DMS114 treated with DMSO at 0.1 percent for 48 hours (cell line): Measurements from ENCODE around the gene HOXA1.
"Not testable (repeated sequence)": the region's sequence is repeated elsewhere in the genome, so short reads cannot be mapped to it uniquely, and the experiment has no call there.

Experiments
- DNase-seq: peaks from one replicate; lab custom pipeline; 2025; ENCODE audit not compliant: unreplicated experiment; lab: John Stamatoyannopoulos, UW

HOXA1 gene

GRCh38 chr7:27053153-27053552 is 42.6 kb downstream of the HOXA1 start:
- no peak for DNase-seq

DNA sequence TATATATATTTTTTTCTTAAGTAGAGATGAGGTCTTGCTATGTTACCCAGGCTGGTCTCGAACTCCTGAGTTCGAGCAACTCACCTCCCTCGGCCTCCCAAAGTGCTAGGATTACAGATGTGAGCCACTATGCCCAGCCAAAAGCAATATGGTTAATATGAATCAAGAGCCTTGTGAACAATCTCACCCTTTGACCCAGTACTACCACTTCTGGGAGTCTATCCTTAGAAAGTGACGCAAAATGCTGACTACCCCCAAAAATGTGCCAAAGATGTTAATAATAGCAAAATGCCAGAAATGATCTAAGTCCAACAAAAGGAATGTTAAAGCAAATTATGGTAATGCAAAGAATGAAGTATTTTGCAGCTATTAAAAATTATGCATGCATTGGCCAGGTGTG is 44.3 kb downstream of the HOXA1 start:
- DNase-seq: no peak

GRCh38 chr7:27048438-27048837 is 47.4 kb downstream of the HOXA1 start:
- no peak for DNase-seq

GRCh38 chr7:27046854-27047549 is 48.8 kb downstream of the HOXA1 start:
- DNase-seq: no peak

GRCh38 chr7:27045972-27046371 is 49.8 kb downstream of the HOXA1 start:
- DNase-seq: not testable (repeated sequence)

GRCh38 chr7:27045066-27045465 is 50.7 kb downstream of the HOXA1 start:
- DNase-seq: not testable (repeated sequence)
